OCI-LY3 (cell line): ENCODE results near the gene DNAJC7.
"Not testable (repeated sequence)": the region's sequence is repeated elsewhere in the genome, so short reads cannot be mapped to it uniquely, and the experiment has no call there.

Experiments
- EZH2phosphoT487 ChIP-seq: fragments of 200-600 bp; shearing (Covaris generic); IDR thresholded peaks from 2 replicates; pipeline ENCODE4 v1.6.1; 2018; ENCODE audit warnings: antibody characterized with exemption, mixed run types, low read depth
- TF ChIP-seq, protein P1 (sequence below): fragments of 200-600, 300-600 bp; sonication (generic); IDR thresholded peaks from 2 replicates; pipeline ENCODE4 v1.5.1; 2014; ENCODE audit warnings: antibody characterized with exemption, low read length, low read depth

DNA sequence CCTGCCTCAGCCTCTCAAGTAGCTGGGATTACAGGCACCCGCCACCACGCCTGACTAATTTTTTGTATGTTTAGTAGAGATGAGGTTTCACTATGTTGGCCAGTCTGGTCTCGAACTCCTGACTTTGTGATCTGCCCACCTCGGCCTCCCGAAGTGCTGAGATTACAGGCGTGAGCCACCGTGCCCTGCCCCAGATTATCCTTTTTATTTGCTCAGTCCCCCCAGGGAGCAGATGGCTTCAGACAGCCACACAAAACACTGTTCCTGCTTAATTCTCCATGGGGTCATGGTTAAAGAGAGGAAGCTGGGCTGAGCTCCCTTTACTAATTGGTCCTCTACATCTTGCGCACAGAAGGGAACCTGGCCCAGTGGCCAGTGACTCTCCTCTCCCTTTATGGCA, 3.6 kb upstream of the DNAJC7 start:
- TF ChIP-seq, protein P1, sequence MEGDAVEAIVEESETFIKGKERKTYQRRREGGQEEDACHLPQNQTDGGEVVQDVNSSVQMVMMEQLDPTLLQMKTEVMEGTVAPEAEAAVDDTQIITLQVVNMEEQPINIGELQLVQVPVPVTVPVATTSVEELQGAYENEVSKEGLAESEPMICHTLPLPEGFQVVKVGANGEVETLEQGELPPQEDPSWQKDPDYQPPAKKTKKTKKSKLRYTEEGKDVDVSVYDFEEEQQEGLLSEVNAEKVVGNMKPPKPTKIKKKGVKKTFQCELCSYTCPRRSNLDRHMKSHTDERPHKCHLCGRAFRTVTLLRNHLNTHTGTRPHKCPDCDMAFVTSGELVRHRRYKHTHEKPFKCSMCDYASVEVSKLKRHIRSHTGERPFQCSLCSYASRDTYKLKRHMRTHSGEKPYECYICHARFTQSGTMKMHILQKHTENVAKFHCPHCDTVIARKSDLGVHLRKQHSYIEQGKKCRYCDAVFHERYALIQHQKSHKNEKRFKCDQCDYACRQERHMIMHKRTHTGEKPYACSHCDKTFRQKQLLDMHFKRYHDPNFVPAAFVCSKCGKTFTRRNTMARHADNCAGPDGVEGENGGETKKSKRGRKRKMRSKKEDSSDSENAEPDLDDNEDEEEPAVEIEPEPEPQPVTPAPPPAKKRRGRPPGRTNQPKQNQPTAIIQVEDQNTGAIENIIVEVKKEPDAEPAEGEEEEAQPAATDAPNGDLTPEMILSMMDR, result not testable (repeated sequence)
- not testable (repeated sequence) for TF ChIP-seq EZH2phosphoT487
